Prostate gland (tissue), 2 donors: Measurements from ENCODE around the gene NEDD8.

Experiments used
- CTCF ChIP-seq, 4 experiments: fragments of 200-600 bp in 2 of 4; fragments of 450-650 bp in 2 of 4; sonication (generic) in 2 of 4; IDR thresholded peaks; 1 replicate in 3 of 4; 2 replicates in 1 of 4; pipeline ENCODE4 v1.5.1; 2016 to 2019; ENCODE audit warnings: antibody characterized with exemption in 4 of 4, mild to moderate bottlenecking in 2 of 4, moderate library complexity in 2 of 4
- POLR2A ChIP-seq: fragments of 450-650 bp; IDR thresholded peaks from one replicate; pipeline ENCODE4 v1.6.1; 2016; ENCODE audit warnings: antibody characterized with exemption, mild to moderate bottlenecking

GRCh38 chr14:24277071-24277470, 44.9 kb upstream of the NEDD8 start:
- TF ChIP-seq CTCF (IDR thresholded peaks at IDR 0.05), result no peak
- TF ChIP-seq POLR2A, result no peak
